HG03342 (cell line): Measurements from ENCODE around the gene TIRAP.

ENCODE experiments used
- ATAC-seq: cut with Tn5 transposase; IDR thresholded peaks from one replicate; pipeline ENCODE4 v1.9.1; 2021; ENCODE audit warnings: mild to moderate bottlenecking, moderate library complexity; ENCODE audit not compliant: unreplicated experiment

The TIRAP gene

GRCh38 chr11:126339863-126340434, 57.1 kb downstream of the TIRAP start:
- no peak for ATAC-seq

GRCh38 chr11:126340960-126341606, 58.2 kb downstream of the TIRAP start:
- ATAC-seq, result no peak

- ATAC-seq, result no peak
Measured at GRCh38 chr11:126341760-126342161, 58.9 kb downstream of the TIRAP start.

GRCh38 chr11:126343051-126343450, 60.2 kb downstream of the TIRAP start:
- no peak for ATAC-seq
